Measurements from ENCODE around the gene P2RY4.

DNA sequence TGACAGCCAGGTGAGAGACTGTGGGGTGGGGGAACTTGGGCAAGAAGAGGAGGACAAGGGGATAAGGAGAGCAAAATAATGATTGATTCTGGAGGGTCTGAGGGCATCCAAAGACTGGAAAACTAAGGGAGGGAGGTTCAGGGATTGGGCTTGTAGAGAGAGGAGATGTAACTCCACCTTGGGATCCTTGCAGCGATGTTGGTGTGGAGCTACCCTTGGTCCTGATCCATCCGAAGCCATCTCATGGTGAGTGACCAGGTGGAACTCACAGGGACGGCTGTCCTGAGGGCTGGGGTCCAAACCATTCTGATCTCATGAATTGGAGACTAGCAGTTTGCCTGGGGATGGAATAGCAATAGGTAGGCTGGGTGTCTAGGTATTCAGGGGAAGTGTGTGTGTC, 20.6 kb upstream of the P2RY4 start:
- TF ChIP-seq CTCF (conservative IDR thresholded peaks at IDR 0.05) (no peak), EZH2 (IDR thresholded peaks at IDR 0.05; ENCODE audit: low read depth) (no peak)

Data from PC-9 (cell line).